Rectal smooth muscle tissue (tissue), 1 donor: ENCODE data around the gene METTL8.

Experiments used
- H3K27ac ChIP-seq: one replicate; pipeline ENCODE4 v1.7.0; 2013; ENCODE audit warnings: low read depth, low read length, inconsistent platforms
- H3K27me3 ChIP-seq: one replicate; pipeline ENCODE4 v1.7.0; 2013; ENCODE audit warnings: low read length; ENCODE audit not compliant: control insufficient read depth, insufficient read depth
- H3K36me3 ChIP-seq: one replicate; pipeline ENCODE4 v1.7.0; 2013; ENCODE audit warnings: low read length; ENCODE audit not compliant: control insufficient read depth, insufficient read depth
- H3K4me1 ChIP-seq: one replicate; pipeline ENCODE4 v1.7.0; 2013; ENCODE audit warnings: low read length; ENCODE audit not compliant: control insufficient read depth, insufficient read depth
- H3K4me3 ChIP-seq: one replicate; pipeline ENCODE4 v1.7.0; 2013; ENCODE audit warnings: low read length
- H3K9ac ChIP-seq: one replicate; pipeline ENCODE4 v1.7.0; 2013; ENCODE audit warnings: low read length

The METTL8 gene

DNA sequence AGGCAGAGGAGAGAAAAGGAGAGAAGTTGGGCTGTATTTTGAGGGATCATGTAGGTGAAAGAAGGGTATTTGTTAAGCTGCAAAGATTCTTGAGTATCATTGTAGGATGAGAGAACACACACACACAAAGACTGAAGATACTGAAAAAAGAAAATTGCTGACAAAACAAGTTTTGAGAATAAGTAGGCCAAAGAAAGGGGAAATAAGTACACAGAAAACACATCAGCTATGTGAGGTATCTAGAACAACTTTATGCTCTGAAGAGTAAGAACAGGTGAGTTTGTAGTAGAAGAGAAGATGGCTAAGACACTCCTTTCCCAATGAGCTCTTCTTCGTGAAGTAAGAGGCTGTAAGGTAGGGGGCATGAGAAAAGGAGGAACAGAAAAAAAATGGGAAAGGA is 28.2 kb downstream of the METTL8 start:
- no peaks in the 10 kb centered on the region for H3K27me3 ChIP-seq
- H3K36me3 ChIP-seq = no peaks in the 10 kb centered on the region
- H3K4me3 ChIP-seq = no peak overlapping the region
- no peak overlapping the region for H3K9ac ChIP-seq
- H3K27ac ChIP-seq = no peak overlapping the region
- H3K4me1 ChIP-seq = peaks cover under 1% of the 10 kb centered on the region

DNA sequence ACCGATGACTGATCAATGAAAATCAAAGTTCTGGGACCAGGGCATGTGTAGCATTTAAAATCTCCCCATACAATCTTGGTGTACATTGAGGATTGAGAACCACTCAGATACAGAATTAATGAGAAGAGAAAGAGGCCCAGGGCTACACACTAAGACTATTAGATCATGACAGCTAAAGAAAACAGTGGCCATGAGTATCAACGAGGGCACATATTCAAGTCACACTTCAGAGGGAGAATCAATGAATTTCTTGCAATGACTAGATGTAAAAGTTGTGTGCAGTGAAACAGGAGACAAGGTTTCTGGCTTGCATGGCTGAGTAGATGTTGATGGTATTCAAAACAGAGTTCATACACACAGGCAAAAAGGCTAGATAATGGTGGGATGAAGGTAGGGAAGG is 29.1 kb downstream of the METTL8 start:
- H3K4me3 ChIP-seq = no peak overlapping the region
- no peak overlapping the region for H3K9ac ChIP-seq
- no peaks in the 10 kb centered on the region for H3K27me3 ChIP-seq
- H3K36me3 ChIP-seq = no peaks in the 10 kb centered on the region
- H3K4me1 ChIP-seq = no peaks in the 10 kb centered on the region
- H3K27ac ChIP-seq = no peak overlapping the region

DNA sequence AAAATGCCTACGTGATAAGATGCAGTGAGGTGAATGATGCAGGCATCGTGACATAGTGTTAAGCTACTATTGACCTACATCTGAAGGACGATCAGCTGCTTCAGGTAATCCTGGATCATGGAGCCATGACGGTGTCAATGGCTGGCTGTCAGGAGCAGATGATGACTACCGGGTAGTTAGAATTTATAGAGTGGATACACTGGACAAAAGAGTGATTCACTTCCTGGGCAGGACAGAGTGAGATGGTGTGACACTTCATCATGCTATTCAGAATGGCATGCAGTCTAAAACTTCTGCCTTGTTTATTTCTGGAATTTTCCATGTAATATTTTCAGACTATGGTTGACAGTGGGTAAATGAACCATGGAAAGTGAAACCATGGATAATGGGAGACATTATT is 29.5 kb downstream of the METTL8 start:
- Histone ChIP-seq H3K27me3 (no peaks in the 10 kb centered on the region), H3K4me1 (no peaks in the 10 kb centered on the region), H3K36me3 (no peaks in the 10 kb centered on the region), H3K9ac (no peak overlapping the region), H3K27ac (no peak overlapping the region), H3K4me3 (no peak overlapping the region)

DNA sequence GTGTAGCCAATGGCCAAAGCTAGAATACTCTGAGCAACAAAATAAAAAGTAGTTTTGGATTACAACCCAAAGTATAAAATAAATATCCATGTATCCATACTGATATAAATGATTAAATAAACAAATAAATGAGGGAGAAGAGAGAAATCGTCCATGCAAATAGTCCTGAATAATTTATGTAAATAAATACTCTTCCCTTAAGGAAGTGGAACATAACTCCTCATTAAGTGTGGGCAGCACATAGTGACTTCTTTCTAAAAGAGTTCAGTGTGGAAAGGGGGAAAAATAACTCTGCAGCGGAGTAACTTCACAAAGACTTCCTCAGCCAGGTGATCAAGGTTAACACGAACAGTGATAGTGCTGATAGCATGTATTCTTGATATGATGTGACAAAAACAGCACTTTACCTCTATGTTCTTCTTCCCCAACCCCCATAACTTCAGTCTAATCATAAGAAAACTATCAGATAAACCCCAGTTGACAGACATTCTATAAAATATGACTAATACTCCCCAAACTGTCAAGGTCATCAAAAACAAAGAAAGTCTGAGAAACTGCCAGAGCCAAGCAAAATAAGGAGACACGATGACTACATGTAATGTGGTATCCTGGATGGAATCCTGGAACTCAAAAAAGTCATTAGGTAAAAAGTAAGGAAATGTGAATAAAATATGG is 30.7 kb downstream of the METTL8 start:
- Histone ChIP-seq H3K27ac (no peak overlapping the region), H3K9ac (no peak overlapping the region), H3K36me3 (no peaks in the 10 kb centered on the region), H3K4me1 (no peaks in the 10 kb centered on the region), H3K4me3 (no peak overlapping the region), H3K27me3 (no peaks in the 10 kb centered on the region)

DNA sequence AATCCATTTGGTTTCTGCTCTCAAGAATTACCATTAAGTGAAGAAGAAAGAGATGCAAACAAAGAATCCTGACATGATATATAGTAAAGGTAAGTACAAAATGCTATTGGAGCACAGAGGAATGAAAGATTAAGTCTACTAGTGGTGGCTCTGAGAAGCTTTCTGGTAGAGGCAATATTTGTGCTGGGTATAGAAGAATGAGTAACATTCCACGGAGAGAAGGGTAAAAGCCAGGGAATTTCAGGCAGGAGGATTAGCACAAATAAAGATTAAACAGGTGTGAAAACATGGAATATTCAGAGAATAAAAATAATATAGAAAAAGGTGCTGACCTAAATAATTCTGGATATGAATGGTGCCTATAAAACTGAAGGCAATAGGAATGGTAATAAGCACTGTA is 31.8 kb downstream of the METTL8 start:
- no peak overlapping the region for H3K27ac ChIP-seq
- no peak overlapping the region for H3K4me3 ChIP-seq
- no peak overlapping the region for H3K9ac ChIP-seq
- no peaks in the 10 kb centered on the region for H3K4me1 ChIP-seq
- no peaks in the 10 kb centered on the region for H3K27me3 ChIP-seq
- no peaks in the 10 kb centered on the region for H3K36me3 ChIP-seq

DNA sequence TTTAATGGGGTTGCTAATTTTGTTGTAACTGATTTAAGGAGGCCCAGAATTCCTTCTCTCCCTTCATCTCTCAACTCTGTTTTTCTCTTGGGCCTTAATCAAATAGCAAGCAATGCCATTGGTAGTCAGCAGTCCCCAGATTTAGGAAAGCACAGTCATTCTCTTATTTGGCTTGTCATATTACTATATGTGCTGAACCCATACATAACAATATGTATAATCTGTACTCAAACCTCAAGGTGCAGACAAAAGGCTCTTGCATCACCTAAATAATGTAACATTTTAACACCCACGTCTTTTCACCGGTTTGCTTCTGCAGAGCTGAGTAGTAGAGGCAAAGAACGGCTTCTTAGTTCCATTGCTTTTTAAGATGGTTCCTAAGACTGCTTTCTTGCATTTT is 33.4 kb downstream of the METTL8 start:
- Histone ChIP-seq H3K27ac (no peak overlapping the region), H3K4me3 (no peak overlapping the region), H3K36me3 (no peaks in the 10 kb centered on the region), H3K27me3 (no peaks in the 10 kb centered on the region), H3K4me1 (no peaks in the 10 kb centered on the region), H3K9ac (no peak overlapping the region)

DNA sequence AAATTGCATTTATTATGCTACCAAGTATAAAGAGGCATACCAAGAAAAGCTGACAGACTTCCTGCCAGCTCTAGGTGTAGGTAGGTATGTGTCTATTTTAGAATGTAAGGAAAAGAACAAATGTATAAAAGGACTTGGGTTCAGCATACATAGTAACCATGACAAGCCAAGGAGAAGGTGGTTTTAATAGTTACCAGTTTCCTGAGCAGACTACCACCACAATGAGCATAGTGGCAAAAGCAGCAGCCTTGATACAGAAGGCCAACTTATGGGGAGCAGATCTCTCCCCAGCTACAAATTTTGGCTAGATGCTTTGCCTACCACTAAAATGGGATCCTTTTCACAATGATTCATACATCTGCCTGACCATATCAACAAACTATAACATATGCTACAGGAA is 34.5 kb downstream of the METTL8 start:
- no peak overlapping the region for H3K4me3 ChIP-seq
- H3K27ac ChIP-seq = no peak overlapping the region
- H3K27me3 ChIP-seq = no peaks in the 10 kb centered on the region
- no peaks in the 10 kb centered on the region for H3K4me1 ChIP-seq
- no peaks in the 10 kb centered on the region for H3K36me3 ChIP-seq
- no peak overlapping the region for H3K9ac ChIP-seq

DNA sequence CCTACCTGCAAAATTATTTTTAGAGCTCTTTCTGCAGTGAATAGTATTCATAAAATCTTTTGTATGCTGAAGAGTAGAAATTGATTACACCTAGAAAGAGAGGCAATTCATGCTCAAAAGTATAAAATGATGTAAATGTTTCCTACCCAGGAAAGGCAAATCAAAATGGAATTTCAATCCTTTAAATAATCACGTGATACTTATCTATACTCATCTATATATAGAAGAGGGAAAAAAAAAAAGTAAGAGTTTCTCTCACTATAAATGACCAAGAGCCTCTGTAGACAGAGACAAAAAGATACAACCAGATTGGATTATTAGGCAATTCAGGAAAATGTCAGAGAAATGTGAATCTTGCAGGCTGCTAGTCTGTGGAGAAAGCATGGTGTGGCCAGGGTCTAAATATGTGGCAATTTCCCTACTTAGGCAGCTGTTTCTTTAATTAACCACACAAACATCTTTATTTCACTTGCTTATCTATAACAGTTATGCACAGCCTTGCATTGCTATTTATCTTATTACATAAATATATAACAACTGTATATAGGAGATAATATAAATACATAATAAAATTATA is 39.5 kb downstream of the METTL8 start:
- Histone ChIP-seq H3K27ac (no peak overlapping the region), H3K27me3 (no peaks in the 10 kb centered on the region), H3K4me1 (no peaks in the 10 kb centered on the region), H3K4me3 (no peak overlapping the region), H3K9ac (no peak overlapping the region), H3K36me3 (no peaks in the 10 kb centered on the region)

DNA sequence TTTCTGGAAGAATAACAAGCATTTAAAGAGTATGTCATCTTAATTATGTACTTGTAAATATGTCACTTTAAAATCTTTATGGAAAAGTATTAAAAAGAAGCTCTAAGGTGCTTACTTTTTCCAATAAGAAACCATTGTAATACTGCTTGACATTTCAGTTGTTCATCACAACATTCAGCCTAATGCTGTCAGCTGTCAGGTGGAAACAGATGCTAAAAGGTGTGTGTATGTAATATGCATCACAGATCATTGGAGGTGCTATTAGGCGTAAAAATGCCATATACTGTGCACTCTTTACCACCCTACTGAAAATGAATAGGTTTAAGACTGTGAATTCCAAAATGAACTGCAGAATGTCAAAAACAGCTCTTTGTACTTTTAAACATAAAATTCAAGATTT is 40.3 kb downstream of the METTL8 start:
- H3K4me1 ChIP-seq = no peaks in the 10 kb centered on the region
- H3K36me3 ChIP-seq = no peaks in the 10 kb centered on the region
- no peak overlapping the region for H3K27ac ChIP-seq
- H3K27me3 ChIP-seq = no peaks in the 10 kb centered on the region
- no peak overlapping the region for H3K4me3 ChIP-seq
- no peak overlapping the region for H3K9ac ChIP-seq

DNA sequence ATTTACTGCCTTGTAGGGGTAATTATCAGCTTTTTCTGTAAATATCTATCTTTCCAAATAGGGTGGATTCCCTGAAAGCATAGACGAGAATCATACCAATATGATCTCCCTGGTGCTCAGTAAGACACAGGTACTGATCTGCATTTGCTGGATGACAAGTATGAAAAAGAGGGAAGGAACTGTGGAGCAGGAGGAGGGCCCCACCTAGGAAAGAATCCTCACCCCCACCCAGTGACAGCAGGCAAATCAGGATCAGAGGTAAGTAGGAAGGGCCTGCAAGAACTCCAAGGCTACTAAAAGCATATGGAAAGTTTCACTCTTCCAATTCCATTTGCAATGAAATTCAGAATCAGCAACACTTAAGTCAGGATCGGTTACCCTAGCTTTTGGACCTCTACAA is 42.3 kb downstream of the METTL8 start:
- Histone ChIP-seq H3K4me3 (no peak overlapping the region), H3K27ac (no peak overlapping the region)

DNA sequence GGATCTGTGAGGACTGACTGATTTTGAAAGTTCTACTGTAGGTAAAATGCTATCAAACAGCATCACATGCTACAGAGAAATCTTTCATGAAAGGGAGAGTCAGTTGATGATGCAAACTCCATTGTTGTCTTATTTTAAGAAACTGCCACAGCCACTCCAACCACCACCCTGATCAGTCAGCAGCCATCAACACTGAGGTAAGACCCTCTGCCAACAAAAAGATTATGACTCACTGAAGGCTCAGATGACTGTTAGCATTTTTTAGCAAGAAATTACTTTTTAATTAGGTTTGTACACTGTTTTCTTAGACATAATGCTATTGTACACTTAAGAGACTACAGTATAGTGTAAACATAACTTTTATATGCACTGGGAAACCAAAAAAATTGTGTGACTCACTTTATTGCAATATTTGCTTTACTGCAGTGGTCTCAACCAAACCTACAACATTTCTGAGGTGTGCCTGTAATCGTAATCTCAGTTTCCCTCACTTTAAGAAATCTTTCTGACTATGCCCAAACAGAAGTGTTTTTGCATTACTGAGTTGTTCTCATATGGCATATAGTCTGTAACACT is 42.8 kb downstream of the METTL8 start:
- H3K36me3 ChIP-seq = no peaks in the 10 kb centered on the region
- no peaks in the 10 kb centered on the region for H3K27me3 ChIP-seq
- H3K27ac ChIP-seq = no peak overlapping the region
- H3K4me3 ChIP-seq = no peak overlapping the region
- H3K9ac ChIP-seq = no peak overlapping the region
- H3K4me1 ChIP-seq = no peaks in the 10 kb centered on the region

More for the DNA sequence above, 42.3 kb downstream of the METTL8 start:
- H3K9ac ChIP-seq = no peak overlapping the region
- H3K36me3 ChIP-seq = no peaks in the 10 kb centered on the region
- H3K4me1 ChIP-seq = no peaks in the 10 kb centered on the region
- H3K27me3 ChIP-seq = no peaks in the 10 kb centered on the region

DNA sequence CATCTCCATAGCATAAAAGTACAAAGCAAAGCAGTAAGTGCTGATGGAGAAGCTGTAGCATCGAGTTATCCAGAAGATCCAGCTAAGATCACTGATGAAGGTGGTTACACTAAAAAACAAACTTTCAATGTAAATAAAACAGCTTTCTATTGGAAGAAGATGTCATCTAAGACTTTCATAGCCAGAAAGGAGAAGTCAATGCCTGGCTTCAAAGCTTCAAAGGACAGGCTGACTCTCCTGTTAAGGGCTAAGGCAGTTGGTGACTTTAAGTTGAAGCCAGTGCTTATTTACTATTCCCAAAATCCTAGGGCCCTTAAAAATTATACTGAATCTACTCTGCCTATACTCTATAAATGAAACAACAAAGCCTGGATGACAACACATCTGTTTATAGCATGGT is 44.0 kb downstream of the METTL8 start:
- H3K27ac ChIP-seq = no peak overlapping the region
- no peak overlapping the region for H3K9ac ChIP-seq
- H3K4me3 ChIP-seq = no peak overlapping the region
- H3K4me1 ChIP-seq = no peaks in the 10 kb centered on the region
- no peaks in the 10 kb centered on the region for H3K36me3 ChIP-seq
- H3K27me3 ChIP-seq = no peaks in the 10 kb centered on the region

DNA sequence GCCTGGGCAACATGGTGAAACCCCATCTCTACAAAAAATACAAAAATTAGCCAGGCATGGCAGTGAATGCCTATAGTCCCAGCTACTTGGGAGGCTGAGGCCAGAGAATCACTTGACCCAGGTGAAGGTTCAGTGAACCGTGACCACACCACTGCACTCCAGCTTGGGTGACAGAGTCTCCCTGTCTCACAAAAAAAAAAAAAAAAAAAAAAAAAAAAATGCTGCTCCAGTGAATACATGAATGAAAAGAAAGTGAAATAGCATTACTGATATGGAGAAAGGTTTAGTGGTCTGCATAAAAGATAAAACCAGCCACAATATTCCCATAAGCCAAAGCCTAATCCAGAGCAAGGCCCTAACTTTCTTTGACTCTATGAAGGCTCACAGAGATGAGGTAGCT is 44.5 kb downstream of the METTL8 start:
- no peaks in the 10 kb centered on the region for H3K27me3 ChIP-seq
- H3K36me3 ChIP-seq = no peaks in the 10 kb centered on the region
- H3K27ac ChIP-seq = no peak overlapping the region
- H3K9ac ChIP-seq = no peak overlapping the region
- H3K4me1 ChIP-seq = no peaks in the 10 kb centered on the region
- no peak overlapping the region for H3K4me3 ChIP-seq
